ENCODE results near the gene SEMA6B.

Gene SEMA6B

DNA sequence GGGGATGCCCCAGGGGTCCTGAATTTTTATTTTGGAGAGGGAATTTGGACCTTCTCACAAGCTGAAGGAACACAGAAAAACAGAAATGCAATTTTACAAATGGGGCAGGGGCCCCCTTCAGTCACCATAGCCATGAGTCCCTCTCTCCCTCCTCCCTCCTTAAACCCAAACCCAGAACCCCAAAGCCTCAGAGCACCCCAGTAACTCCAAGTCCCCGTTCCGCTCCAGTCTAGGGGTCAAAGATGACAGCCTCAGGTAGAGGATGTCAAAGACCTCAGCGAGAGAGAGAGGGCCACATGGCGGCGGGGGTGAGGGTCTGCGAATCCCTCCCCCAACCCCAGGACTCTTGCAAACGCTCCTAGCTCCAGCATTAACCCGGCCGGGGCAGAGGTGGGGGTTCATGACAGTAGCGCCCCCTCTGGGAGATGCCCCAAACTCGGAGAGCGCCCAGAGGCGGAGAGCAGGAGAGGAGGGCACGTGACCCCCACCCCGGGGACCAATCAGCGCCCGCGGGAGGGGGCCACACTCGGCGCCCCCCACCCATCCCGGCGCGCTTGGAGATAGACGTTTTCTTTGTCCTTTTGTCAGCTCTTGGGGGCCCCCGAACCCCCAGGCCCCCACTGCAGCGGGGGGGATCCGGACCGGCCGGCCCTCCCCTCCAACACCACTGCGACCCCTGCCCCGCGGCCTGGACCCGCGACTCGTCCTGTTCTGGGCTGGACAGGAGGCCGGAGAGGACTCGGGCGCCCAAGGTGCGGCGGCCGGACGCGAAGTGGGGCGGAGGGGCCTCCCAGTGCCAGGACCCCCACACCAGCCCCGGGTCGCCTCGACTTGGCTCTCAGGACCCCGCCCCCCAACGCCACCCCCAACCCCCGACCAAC is 20.8 kb upstream of the SEMA6B start:
- Histone ChIP-seq H3K9ac (ENCODE audit: low read length in 2 of 2) (no peak overlapping the region), H3K4me1 (ENCODE audit: control insufficient read depth, insufficient read depth, low read length) (peaks cover 11% of the 10 kb centered on the region), H3K36me3 (ENCODE audit: control insufficient read depth in 2 of 2, insufficient read depth in 2 of 2, low read length in 2 of 2) (no peaks in the 10 kb centered on the region), H3K9me3 (ENCODE audit: control insufficient read depth in 2 of 2, low read length in 2 of 2) (no peaks in the 10 kb centered on the region), H3K27me3 (ENCODE audit: control insufficient read depth in 1 of 2, insufficient read depth in 2 of 2, low read length in 2 of 2) (peaks cover 56 to 66% of the 10 kb centered on the region in 2 donors), H3K4me3 (ENCODE audit: low read length in 2 of 2) (no peak overlapping the region), H3K27ac (ENCODE audit: low read length) (no peak overlapping the region)

DNA sequence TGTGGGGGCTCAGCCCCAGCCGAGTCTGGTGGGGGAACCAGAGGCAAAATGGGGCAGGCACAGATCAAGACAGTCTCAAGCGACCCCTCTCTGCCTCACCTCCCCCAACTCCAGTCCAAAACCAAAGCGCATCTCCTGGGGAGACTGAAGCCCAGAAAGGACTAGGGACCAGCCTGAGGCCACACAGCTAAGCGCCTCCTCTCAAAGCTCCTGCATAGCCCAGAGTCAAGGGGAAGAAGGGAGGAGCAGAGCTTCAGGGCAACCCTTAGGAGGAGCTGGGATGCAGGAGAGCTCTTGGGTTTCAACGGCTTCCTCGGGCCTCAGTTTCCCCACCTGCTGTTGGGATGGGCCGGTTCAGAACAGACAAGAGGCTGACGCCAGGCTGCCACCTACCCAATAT is 19.9 kb upstream of the SEMA6B start:
- Histone ChIP-seq H3K27me3 (ENCODE audit: control insufficient read depth in 1 of 2, insufficient read depth in 2 of 2, low read length in 2 of 2) (peaks cover 50 to 57% of the 10 kb centered on the region in 2 donors), H3K4me3 (ENCODE audit: low read length in 2 of 2) (no peak overlapping the region), H3K27ac (ENCODE audit: low read length) (no peak overlapping the region), H3K4me1 (ENCODE audit: control insufficient read depth, insufficient read depth, low read length) (peaks cover 8% of the 10 kb centered on the region), H3K9me3 (ENCODE audit: control insufficient read depth in 2 of 2, low read length in 2 of 2) (no peaks in the 10 kb centered on the region), H3K9ac (ENCODE audit: low read length in 2 of 2) (no peak overlapping the region), H3K36me3 (ENCODE audit: control insufficient read depth in 2 of 2, insufficient read depth in 2 of 2, low read length in 2 of 2) (no peaks in the 10 kb centered on the region)

DNA sequence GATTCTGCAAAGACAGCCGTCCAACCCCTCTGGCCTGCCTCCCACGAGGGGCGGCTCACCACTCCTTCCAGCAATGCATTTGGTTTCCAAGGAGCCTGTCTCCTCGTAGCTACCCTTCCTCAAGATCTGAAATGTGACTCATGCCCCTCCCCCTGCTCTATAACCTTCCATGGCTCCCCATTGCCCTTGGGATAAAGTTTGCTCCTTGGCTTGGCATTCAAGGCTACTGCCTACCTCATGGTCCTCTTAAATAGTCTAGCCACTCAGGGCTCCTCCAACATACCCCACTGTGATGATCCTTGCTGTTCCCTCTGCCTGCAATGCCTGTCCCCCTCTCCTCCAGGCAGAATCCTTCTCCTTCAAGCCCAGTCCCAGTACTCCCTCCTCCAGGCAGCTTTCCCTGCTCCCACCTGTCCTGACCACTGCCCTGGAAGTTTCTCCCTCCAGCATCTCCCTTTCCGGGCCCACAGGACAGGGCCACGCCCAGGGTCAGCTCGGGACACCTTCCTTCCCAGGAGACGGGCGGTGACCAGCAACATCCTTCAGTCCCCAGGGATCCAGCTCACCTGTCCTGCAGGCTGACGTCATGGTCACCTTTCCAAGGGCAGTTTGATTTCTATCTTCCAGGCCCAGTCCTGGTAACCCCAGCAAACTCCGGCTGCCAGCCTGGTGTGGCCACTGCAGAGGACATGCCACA is 19.2 kb upstream of the SEMA6B start:
- H3K4me3 ChIP-seq (ENCODE audit: low read length in 2 of 2) = no peak overlapping the region
- H3K4me1 ChIP-seq (ENCODE audit: control insufficient read depth, insufficient read depth, low read length) = peaks cover 3% of the 10 kb centered on the region
- H3K9me3 ChIP-seq (ENCODE audit: control insufficient read depth in 2 of 2, low read length in 2 of 2) = no peaks in the 10 kb centered on the region
- no peaks in the 10 kb centered on the region for H3K36me3 ChIP-seq (ENCODE audit: control insufficient read depth in 2 of 2, insufficient read depth in 2 of 2, low read length in 2 of 2)
- H3K27me3 ChIP-seq (ENCODE audit: control insufficient read depth in 1 of 2, insufficient read depth in 2 of 2, low read length in 2 of 2) = peaks cover 44 to 50% of the 10 kb centered on the region in 2 donors
- H3K27ac ChIP-seq (ENCODE audit: low read length) = no peak overlapping the region
- H3K9ac ChIP-seq (ENCODE audit: low read length in 2 of 2) = no peak overlapping the region

DNA sequence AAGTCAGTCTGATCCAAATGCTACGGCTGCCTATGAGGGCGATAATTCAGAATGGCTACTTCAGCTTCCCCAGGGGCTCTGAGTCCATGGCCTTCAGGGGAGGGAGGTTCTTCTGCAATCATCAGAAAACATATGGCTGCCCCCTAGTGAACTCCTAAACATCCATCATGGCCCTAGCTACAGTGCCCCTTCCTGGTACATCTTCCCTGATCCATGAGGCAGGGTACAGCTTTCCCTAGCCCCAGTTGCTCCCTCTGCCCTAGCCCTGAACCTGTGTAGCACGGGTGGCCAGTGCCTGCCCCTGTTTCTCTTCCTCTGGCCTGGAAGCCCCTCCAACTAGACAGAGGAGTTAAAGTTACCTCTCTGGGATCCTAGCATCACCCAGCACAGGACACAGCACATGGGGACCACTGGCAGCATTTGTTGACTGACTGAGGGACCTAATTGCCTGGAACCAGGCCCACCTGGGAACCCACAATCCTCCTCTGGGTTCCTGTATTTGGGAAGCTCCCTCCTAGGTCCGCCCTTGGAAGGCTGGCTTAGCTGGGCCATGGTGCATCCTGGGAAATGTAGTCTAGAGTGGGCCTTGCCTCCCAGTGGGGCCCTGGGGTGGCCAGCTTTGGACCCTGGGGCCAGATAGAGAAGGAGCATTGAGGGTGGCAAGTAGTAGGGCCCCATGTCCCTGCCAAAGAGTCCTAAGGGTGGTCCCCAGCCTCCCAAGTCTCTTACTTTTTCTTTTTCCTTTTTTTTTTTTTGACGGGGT is 17.7 kb upstream of the SEMA6B start:
- Histone ChIP-seq H3K36me3 (ENCODE audit: control insufficient read depth in 2 of 2, insufficient read depth in 2 of 2, low read length in 2 of 2) (no peaks in the 10 kb centered on the region), H3K4me3 (ENCODE audit: low read length in 2 of 2) (no peak overlapping the region), H3K27me3 (ENCODE audit: control insufficient read depth in 1 of 2, insufficient read depth in 2 of 2, low read length in 2 of 2) (peaks cover 39 to 41% of the 10 kb centered on the region in 2 donors), H3K27ac (ENCODE audit: low read length) (no peak overlapping the region), H3K9me3 (ENCODE audit: control insufficient read depth in 2 of 2, low read length in 2 of 2) (no peaks in the 10 kb centered on the region), H3K4me1 (ENCODE audit: control insufficient read depth, insufficient read depth, low read length) (peaks cover 3% of the 10 kb centered on the region), H3K9ac (ENCODE audit: low read length in 2 of 2) (no peak overlapping the region)

DNA sequence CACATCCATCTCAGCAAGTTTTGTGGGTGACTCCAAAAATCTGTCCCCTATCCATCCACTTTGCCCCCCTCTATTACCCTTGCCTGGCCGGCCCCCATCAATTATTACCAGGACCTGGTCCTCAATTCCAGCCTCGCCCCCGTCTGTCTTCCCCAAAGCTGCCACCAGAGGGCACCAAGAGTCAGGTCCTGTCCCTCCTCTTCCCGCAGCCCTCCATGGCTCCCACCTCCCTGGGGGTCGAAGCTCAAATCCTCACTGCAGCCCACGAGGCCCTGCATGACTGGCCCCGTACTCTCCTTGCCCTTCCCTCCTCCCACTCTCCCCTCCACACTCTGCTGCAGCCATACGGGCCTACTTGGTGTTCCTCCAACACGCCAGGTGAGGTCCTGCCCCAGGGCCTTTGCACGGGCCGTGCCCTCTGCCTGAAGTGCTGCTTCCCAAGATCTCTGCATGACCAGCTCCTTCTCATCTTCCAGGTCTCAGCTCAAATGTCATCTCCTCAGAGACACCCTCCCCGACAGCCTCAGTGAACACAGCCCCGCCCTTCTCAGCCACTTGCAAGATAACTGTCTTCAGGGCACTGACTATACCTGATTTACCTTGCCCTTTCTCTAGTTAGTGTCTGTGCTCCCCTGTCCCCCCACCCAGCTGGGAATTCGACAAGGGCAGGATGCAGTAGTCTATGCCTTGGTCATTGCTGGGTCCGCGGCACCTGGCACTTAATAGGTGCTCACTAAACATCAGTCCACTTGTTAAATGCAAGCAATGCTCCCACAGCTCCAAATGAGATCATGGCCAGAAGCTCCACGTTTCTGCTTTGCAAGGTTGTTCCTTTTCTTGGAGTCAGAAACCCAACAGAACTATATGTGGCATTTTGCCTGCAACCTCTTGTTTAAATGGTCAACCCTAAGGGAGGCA is 16.8 kb upstream of the SEMA6B start:
- Histone ChIP-seq H3K27ac (ENCODE audit: low read length) (peak overlapping the region; percentile 46), H3K27me3 (ENCODE audit: control insufficient read depth in 1 of 2, insufficient read depth in 2 of 2, low read length in 2 of 2) (peaks cover 33 to 36% of the 10 kb centered on the region in 2 donors), H3K9me3 (ENCODE audit: control insufficient read depth in 2 of 2, low read length in 2 of 2) (no peaks in the 10 kb centered on the region), H3K4me1 (ENCODE audit: control insufficient read depth, insufficient read depth, low read length) (peaks cover 3% of the 10 kb centered on the region), H3K4me3 (ENCODE audit: low read length in 2 of 2) (no peak overlapping the region), H3K36me3 (ENCODE audit: control insufficient read depth in 2 of 2, insufficient read depth in 2 of 2, low read length in 2 of 2) (no peaks in the 10 kb centered on the region), H3K9ac (ENCODE audit: low read length in 2 of 2) (no peak overlapping the region)

DNA sequence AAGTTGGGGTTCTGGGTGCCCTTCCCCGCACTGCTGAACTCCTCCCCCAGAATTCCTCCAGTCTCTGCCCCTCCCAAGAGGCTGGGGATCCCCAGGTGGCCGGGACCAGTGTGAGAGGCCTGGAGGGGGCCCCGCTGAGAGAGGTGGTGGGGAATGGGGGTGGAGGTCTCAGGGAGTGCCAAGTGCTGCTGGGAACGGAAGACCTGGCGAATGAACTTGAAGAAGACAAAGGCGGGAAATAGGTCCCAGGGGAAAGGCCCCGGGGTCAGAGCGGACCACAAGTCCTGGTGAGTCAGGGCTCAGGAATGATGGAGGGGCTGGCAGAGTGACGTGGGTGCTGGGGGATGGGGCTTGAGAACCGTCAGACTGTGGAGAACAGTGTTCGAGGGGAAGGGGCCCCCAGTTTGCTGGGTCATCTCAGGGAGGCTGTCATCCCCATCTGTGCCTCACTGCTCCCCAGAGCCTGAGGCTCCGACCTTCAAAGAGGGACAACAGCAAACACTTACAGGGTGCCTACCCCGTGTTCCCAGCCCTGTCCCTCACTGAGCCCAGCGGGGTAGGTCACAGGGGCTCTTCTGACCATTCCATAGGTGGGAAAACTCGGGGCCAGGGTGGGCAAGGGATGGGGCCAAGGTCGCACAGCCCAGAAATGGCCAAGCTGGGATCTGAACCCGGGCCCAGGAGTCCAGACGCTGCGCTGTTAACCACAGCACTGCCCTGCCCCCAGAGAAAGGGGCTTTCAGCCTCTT is 16.0 kb upstream of the SEMA6B start:
- no peaks in the 10 kb centered on the region for H3K36me3 ChIP-seq (ENCODE audit: control insufficient read depth in 2 of 2, insufficient read depth in 2 of 2, low read length in 2 of 2)
- H3K4me1 ChIP-seq (ENCODE audit: control insufficient read depth, insufficient read depth, low read length) = peaks cover 3% of the 10 kb centered on the region
- H3K27me3 ChIP-seq (ENCODE audit: control insufficient read depth in 1 of 2, insufficient read depth in 2 of 2, low read length in 2 of 2) = peaks cover 31 to 34% of the 10 kb centered on the region in 2 donors
- no peak overlapping the region for H3K4me3 ChIP-seq (ENCODE audit: low read length in 2 of 2)
- peak overlapping the region; percentile 46 for H3K27ac ChIP-seq (ENCODE audit: low read length)
- H3K9ac ChIP-seq (ENCODE audit: low read length in 2 of 2) = no peak overlapping the region
- no peaks in the 10 kb centered on the region for H3K9me3 ChIP-seq (ENCODE audit: control insufficient read depth in 2 of 2, low read length in 2 of 2)

DNA sequence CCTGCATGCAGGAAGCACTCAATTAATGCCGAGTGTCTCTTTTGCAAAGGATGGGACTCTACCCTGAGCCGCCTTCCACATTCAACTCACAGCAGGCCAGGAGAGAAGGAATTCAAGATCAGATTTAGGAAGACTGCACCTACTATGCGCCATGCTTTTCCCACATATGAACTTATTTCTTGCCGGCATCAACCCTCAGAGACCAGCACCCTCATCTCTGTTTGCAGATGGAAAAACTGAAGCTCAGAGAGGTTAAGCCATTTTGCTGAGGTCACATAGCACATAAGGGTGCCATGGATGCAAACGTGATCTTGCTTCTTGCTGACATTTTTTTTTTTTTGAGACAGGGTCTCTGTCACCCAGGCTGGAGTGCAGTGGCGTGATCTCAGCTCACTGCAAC is 14.2 kb upstream of the SEMA6B start:
- no peaks in the 10 kb centered on the region for H3K36me3 ChIP-seq (ENCODE audit: control insufficient read depth in 2 of 2, insufficient read depth in 2 of 2, low read length in 2 of 2)
- peaks cover 17 to 21% of the 10 kb centered on the region in 2 donors for H3K27me3 ChIP-seq (ENCODE audit: control insufficient read depth in 1 of 2, insufficient read depth in 2 of 2, low read length in 2 of 2)
- H3K27ac ChIP-seq (ENCODE audit: low read length) = no peak overlapping the region
- H3K4me1 ChIP-seq (ENCODE audit: control insufficient read depth, insufficient read depth, low read length) = peaks cover 3% of the 10 kb centered on the region
- H3K4me3 ChIP-seq (ENCODE audit: low read length in 2 of 2) = no peak overlapping the region
- H3K9me3 ChIP-seq (ENCODE audit: control insufficient read depth in 2 of 2, low read length in 2 of 2) = no peaks in the 10 kb centered on the region
- no peak overlapping the region for H3K9ac ChIP-seq (ENCODE audit: low read length in 2 of 2)

DNA sequence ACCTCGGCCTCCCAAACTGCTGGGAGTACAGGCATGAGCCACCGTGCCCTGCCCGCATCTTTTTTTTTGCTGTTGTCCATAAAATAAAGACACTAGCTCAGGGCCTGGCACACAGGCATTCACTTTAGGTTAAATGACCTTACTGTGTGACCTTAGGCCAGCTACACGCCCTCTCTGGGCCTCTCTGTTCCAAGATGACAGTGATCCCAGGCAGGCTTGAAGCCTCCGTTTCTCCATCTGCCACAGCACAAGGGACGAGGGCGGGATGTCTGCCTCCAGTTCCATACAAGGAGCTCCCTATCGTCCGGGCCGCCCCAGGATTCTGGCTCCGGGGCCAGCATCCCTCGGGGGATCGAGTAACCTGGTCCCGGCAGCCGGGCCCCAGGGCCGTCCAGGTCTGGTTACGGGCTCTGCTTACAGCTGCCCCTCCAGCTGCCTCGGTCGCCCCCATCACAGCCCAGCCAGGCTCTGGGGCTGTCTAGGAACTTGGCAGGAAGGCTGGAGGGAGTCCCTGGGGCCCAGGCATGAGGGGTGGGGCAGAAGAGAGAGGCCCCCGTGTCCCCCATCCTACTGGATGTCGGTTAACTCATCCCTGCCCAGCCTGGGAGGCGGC is 11.9 kb upstream of the SEMA6B start:
- H3K9me3 ChIP-seq (ENCODE audit: control insufficient read depth in 2 of 2, low read length in 2 of 2) = no peaks in the 10 kb centered on the region
- no peak overlapping the region for H3K9ac ChIP-seq (ENCODE audit: low read length in 2 of 2)
- H3K36me3 ChIP-seq (ENCODE audit: control insufficient read depth in 2 of 2, insufficient read depth in 2 of 2, low read length in 2 of 2) = no peaks in the 10 kb centered on the region
- H3K4me1 ChIP-seq (ENCODE audit: control insufficient read depth, insufficient read depth, low read length) = peaks cover 3% of the 10 kb centered on the region
- H3K27ac ChIP-seq (ENCODE audit: low read length) = no peak overlapping the region
- no peak overlapping the region for H3K4me3 ChIP-seq (ENCODE audit: low read length in 2 of 2)
- H3K27me3 ChIP-seq (ENCODE audit: control insufficient read depth in 1 of 2, insufficient read depth in 2 of 2, low read length in 2 of 2) = peaks cover 9 to 16% of the 10 kb centered on the region in 2 donors

DNA sequence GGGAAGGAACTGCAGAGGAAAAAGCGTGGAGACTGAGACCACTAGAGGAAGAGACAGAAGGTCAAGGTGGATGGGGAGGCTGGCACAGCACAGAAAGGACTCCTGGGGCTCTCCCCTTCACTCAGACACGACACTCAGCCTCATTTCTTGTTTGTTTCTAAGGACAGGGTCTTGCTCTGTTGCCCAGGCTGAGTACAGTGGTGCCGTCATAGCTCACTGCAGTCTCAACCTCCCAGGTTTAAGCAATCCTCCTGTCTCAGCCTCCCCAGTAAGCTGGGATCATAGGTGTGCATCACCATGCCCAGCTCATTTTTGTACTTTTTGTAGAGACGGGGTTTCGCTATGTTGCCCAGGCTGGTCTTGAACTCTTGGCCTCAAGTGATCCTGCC is 11.4 kb upstream of the SEMA6B start:
- Histone ChIP-seq H3K9ac (ENCODE audit: low read length in 2 of 2) (no peak overlapping the region), H3K4me3 (ENCODE audit: low read length in 2 of 2) (no peak overlapping the region), H3K27me3 (ENCODE audit: control insufficient read depth in 1 of 2, insufficient read depth in 2 of 2, low read length in 2 of 2) (peaks cover 5 to 13% of the 10 kb centered on the region in 2 donors), H3K4me1 (ENCODE audit: control insufficient read depth, insufficient read depth, low read length) (peaks cover 3% of the 10 kb centered on the region), H3K9me3 (ENCODE audit: control insufficient read depth in 2 of 2, low read length in 2 of 2) (no peaks in the 10 kb centered on the region), H3K36me3 (ENCODE audit: control insufficient read depth in 2 of 2, insufficient read depth in 2 of 2, low read length in 2 of 2) (no peaks in the 10 kb centered on the region), H3K27ac (ENCODE audit: low read length) (no peak overlapping the region)
